OCI-LY7 (cell line): ENCODE data around the gene PPAN.

Source experiments
- CTCF ChIP-seq: fragments of 200-600 bp; sonication (generic); conservative IDR thresholded peaks from 2 replicates; pipeline ENCODE4 v1.5.1; 2014; ENCODE audit warnings: mild to moderate bottlenecking, antibody characterized with exemption, low read length, moderate library complexity, mixed read lengths
- EZH2phosphoT487 ChIP-seq: fragments of 200-600 bp; sonication (generic); IDR thresholded peaks from 2 replicates; pipeline ENCODE4 v1.6.1; 2018; ENCODE audit warnings: low read depth, borderline replicate concordance, mild to moderate bottlenecking, mixed run types, antibody characterized with exemption, low read length, moderate library complexity, mixed read lengths

- TF ChIP-seq CTCF: no peak
- no peak for TF ChIP-seq EZH2phosphoT487
Measured at GRCh38 chr19:10069046-10069445, 37.1 kb upstream of the PPAN start.
